HG02678 (cell line): ENCODE results near the gene SGPL1.

Experiments
- ATAC-seq: cut with Tn5 transposase; IDR thresholded peaks from one replicate; pipeline ENCODE4 v1.9.1; 2021; ENCODE audit warnings: mild to moderate bottlenecking, moderate library complexity; ENCODE audit not compliant: unreplicated experiment

The SGPL1 gene

DNA sequence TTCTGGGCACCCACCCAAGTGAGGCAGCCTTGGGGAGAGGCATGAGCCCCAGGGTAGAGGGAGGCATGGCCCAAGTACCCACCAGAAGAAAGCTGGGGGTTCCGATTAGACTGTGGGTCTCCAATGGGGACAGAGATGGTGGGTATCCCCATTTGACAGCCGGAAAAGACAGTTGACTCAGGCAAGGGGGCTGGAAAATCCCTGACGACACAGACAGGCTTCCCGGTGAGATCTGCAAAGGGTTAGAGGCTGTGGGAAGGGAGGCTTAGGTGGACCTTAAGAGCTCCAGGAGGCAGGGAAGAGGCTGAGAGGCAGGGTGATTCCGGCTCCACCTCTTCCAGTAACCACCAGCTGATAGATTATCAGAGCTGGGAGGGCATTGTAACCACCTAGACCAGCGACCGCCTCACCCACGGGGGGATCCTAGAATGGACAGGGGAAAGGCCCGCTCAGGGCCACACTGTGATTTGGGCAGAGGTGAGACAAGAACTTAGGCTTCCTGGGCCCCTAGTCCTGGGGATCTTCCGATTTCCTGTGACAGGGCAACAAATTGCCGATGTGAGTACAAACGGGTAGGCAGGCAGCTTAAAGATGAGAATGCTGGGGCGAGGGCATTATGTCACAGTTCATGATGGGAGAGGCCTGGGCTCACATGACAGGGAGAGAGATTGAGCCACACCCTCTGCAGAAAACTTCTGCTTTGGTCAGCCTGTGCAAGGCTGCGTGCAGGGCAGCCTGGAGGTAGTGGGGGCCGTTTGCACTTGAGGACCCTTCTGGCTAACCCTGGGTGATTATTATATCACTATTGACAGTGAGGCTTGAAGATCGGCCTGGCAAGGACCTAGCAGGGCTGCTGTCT is 36.0 kb upstream of the SGPL1 start:
- no peak for ATAC-seq

- no peak for ATAC-seq
Observed at GRCh38 chr10:70780370-70780760, 35.4 kb upstream of the SGPL1 start.

- no peak for ATAC-seq
Observed at GRCh38 chr10:70780772-70781171, 35.0 kb upstream of the SGPL1 start.

DNA sequence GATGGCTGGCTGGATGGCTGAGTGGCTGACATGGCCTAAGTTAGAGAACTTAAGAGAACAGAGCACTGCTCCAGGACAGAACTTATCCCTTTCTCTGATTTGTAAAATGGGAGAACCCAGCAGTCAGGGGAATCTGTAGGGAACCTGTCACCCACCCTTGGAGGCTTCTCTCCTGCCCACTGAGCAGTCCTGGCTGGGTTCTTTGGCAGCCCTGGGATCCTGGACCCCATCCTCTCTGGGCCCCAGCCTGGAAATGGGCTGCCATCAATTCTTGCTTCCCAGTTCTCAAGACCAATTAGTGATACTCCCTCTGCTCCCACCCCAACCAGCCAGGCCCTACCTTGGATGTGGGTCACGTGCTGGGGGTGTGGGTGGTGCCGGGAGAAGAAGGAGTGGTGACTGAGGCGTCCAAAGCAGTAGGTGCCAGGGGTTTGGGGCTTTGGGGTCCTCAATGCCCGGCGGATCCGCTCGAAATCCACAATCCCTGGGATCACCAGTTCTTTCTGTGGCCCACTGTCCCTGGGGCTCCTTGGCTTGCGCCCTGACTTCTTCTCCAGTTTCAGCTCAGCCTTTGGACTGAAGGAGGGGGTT is 34.2 kb upstream of the SGPL1 start:
- ATAC-seq: no peak

GRCh38 chr10:70782086-70782745 is 33.5 kb upstream of the SGPL1 start:
- no peak for ATAC-seq

DNA sequence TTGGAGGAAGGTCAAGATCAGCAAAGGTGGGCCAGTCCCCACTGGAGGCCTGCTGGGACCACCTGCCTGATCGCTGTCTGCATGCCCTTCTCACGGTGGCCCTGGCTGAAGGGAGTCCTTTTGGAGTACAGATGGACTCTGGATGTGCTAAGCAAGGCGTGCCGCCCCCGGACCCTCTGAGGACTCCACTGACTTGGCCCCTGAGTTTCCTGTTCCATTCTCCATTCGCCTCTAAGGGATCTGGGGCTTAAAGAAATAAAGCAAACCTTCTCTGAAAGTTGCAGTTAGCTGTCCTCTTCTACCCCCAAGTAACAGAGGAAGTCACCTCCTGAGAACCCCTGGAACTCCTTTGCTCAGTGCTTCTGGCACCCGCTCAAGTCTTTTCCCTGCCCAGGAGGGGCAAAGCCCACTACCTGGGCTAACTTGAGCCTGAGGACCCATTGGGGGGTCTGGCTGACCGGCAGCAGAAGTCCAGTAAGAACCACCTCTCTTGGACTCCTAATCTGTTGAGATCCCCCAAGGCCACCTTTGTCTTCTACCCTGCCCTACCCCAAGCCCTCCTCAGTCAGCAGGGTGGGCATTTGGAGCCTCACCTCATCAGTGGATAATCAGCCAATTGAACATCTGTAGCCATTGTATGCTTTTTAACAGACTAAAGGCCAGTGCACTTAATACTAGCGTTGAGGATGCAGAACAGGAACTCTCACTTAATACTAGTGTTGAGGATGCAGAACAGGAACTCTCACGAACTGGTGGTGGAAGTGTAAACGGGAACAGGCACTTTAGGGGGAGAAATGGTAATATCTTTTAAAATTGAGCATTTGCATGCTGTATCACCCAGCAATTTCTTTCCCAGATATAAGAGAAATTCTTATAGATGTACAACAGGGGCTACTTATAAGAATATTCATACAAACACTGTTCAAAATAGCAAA is 32.7 kb upstream of the SGPL1 start:
- ATAC-seq: no peak

GRCh38 chr10:70784016-70784415 is 31.7 kb upstream of the SGPL1 start:
- no peak for ATAC-seq

GRCh38 chr10:70784471-70784870 is 31.3 kb upstream of the SGPL1 start:
- no peak for ATAC-seq

- no peak for ATAC-seq
Observed at GRCh38 chr10:70785190-70785589, 30.6 kb upstream of the SGPL1 start, which contains the start of gene TBATA. TBATA (minus strand) TSS chr10:70785377; CDS start chr10:70783379, 1,998 bp downstream.

DNA sequence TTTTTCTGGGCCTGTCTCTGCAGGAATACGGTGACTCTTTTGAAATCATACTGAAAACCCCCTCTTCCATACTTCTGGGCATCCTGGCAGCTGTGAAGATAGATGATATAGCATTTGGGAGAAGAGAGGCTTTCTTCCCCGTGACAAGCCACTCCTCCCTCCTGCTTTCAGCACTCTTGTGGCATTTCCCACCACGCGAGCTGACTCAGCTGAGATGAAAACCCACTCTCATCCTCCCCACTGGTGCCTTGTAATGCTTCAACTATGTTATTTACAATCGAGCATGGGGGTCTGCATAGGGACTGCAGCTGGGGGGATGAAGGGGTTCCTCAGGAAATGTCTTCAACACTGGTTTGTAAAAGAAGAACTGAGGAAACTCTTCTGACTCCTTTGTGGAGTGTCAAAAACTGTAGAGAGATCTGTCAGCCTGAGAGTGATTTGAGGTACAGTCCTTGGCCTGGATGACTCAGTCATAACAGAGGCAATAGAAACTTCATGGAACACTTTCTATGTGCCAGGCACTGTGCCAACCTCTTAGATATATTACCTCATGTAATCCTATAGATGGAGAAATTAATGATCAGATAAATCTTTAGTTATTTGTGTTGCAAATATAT is 28.8 kb upstream of the SGPL1 start:
- ATAC-seq: no peak

- no peak for ATAC-seq
Observed at GRCh38 chr10:70791386-70792039, 24.2 kb upstream of the SGPL1 start.

- ATAC-seq: no peak
Observed at GRCh38 chr10:70795613-70796012, 20.1 kb upstream of the SGPL1 start.

DNA sequence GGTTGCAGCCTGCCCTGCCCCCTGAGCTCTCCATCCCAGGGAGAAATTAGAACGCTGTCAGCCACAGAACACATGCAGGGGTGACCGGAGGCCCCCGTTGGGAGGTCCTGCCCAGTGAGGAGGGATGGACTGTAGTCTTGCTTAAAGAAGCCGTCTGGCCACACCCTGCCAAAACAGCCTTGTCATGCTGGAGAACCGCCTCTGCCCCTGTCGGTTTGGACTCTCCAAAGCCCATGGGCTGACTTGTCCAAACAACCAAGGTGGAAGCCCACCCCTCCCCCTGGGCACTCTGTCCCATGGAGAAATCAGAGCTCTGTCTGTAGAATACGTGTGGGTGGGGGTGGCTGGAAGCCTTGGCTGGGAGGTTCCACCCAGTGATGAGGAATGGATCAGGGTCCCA is 17.9 kb upstream of the SGPL1 start:
- ATAC-seq: no peak

DNA sequence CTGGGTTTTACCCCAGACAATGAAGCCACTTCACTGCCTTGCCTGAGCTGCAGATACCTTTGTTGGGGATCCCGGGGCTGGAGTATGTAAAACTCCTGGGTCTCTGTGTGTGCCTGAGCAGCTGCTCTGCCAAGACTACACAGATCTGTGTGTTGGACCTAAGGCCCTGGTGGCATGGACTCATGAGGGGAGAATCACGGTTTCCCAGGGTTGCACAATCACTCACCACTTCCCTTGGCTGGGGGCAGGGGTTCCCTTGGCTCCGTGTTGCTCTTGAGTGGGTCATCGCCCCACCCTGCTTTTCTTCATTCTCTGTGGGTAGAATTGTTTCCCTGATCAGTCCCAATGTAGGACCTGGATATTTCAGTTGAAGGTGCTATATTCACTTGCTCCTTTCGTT is 16.6 kb upstream of the SGPL1 start:
- no peak for ATAC-seq

DNA sequence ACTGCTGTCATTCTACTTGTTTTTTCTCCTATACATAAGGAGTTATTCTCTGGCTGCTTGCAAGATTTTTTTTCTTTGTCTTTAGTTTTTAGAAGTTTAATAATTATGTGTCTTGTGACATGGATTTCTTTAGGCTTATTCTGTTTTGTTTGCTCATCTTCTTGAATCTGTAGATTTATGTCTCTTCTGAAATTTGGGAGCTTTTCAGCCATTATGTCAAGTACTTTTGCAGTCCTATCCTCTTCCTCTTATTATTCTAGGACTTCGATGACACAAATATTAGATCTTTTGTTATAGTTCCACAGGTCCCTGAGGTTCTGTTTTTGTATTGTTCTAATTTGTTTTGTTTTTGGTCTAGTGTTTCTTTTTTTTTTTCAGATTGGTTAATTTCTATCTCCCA is 13.9 kb upstream of the SGPL1 start:
- ATAC-seq: no peak

DNA sequence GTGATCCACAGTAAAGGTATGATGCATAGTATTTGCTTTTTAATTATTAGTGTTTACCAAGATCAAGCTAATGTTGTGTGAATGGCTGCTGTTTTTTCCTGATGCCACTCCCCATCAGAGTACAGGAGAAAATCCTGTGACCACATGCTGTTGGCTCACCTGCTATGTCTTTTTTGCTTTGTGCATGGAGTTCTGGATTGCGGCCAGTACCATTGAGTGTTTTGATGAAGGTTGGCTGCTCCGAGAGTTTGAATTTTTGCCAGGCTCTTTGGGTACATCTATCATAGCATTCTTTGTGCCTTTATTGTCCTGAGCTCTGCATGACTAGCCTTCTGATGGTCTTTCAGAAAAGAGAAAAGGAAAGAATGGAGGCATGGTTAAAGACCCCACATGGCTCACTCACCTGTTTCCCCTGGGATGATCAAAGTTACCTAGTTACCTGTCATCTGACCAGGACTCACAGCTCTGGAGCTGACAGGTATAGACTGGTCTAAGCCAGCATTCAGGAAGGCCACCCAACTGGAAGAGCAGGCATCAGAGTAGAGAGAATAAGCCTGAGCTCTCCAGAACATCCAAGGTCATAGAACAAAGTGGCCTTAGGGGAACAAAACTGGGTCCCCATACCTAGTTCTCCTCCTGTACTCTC is 11.8 kb upstream of the SGPL1 start:
- ATAC-seq: no peak

DNA sequence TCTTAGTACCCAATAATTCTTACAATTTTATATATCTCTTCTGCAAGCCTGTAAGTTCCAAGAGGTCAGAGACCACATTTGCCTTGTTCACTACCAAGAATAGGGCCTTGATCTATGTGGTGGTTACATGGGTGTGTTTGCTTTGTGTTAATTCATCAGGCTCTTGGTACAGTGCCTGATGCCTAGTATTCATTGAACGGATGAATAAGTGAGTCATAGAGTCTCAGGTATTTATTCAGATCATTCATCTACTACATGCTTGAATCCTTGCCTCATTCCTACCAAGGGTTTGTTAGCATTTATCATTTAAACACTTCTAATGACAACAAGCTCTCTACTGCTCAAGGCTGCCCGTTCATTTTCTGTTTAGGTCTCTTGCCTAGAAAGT is 11.3 kb upstream of the SGPL1 start:
- ATAC-seq: no peak

GRCh38 chr10:70805619-70806215 is 10.0 kb upstream of the SGPL1 start:
- no peak for ATAC-seq

DNA sequence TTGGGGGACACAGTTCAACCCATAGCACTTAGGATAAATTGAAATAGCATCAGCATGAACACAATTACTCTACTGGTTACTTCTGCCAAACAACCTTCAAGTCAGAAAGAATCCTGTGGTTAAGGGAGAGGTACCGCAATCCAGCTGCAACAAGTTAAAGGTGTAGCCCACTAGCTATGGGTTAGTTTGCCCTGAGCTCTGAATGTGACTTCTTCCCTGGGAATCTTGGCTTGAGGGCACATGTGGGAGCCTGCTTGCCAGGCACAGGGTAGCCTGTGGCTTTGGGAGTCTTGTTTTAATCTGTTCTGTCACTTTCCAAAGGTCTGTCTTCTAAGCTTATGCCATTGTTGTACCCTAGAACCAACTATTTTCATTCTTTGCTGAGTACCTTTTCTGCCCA is 8.9 kb upstream of the SGPL1 start:
- no peak for ATAC-seq
